ENCODE results near the gene QRFPR.

GRCh38 chr4:121376097-121376496 is 4.7 kb downstream of the QRFPR start:
- TF ChIP-seq SP1 (IDR thresholded peaks at IDR 0.05): no peak
- TF ChIP-seq TARDBP (IDR thresholded peaks at IDR 0.05): no peak
- TF ChIP-seq ELF4 (IDR thresholded peaks at IDR 0.05): no peak
- no peak for TF ChIP-seq ARNT (IDR thresholded peaks at IDR 0.05)
